Adrenal gland (tissue), 5 donors: ENCODE data around the gene IDS.

ENCODE experiments used
- POLR2A ChIP-seq, 2 donors: fragments of 450-650 bp; IDR thresholded peaks; one replicate each; pipeline ENCODE4 v1.6.1; 2017; ENCODE audit warnings: antibody characterized with exemption in 2 of 2, mild to moderate bottlenecking in 2 of 2, moderate library complexity in 1 of 2
- TF ChIP-seq, protein P1 (sequence below), 6 experiments: fragments of 450-650 bp in 4 of 6; fragments of 200-600 bp in 2 of 6; sonication (generic) in 1 of 6; IDR thresholded peaks; 1 replicate in 5 of 6; 2 replicates in 1 of 6; pipeline versions ENCODE4 v1.5.1 to v1.8.0; 2016 to 2021; ENCODE audit warnings: antibody characterized with exemption in 6 of 6, mild to moderate bottlenecking in 2 of 6, moderate library complexity in 1 of 6
- donor health status: DM: no; HTN: no; CAD: no.

DNA sequence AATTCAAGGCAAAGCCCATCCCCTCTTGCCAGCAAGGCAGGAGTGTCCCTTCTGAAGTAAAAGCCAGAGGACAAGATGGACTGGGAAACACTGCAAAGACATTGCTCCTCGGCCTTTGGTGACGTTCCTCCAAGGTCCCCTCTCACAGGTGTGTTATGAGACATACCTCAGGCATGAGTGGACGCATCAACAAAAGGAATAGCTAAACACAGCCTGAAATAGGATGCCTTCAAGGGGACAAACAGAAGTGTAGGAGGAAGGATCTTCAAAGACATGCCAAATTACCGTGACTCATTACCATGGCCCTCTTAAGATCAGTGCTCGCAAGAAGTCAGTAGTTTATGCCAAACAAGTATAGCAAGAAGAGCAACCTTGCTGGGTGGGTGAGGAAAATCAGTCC, 6.0 kb upstream of the IDS start:
- TF ChIP-seq, protein P1, sequence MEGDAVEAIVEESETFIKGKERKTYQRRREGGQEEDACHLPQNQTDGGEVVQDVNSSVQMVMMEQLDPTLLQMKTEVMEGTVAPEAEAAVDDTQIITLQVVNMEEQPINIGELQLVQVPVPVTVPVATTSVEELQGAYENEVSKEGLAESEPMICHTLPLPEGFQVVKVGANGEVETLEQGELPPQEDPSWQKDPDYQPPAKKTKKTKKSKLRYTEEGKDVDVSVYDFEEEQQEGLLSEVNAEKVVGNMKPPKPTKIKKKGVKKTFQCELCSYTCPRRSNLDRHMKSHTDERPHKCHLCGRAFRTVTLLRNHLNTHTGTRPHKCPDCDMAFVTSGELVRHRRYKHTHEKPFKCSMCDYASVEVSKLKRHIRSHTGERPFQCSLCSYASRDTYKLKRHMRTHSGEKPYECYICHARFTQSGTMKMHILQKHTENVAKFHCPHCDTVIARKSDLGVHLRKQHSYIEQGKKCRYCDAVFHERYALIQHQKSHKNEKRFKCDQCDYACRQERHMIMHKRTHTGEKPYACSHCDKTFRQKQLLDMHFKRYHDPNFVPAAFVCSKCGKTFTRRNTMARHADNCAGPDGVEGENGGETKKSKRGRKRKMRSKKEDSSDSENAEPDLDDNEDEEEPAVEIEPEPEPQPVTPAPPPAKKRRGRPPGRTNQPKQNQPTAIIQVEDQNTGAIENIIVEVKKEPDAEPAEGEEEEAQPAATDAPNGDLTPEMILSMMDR (IDR thresholded peaks at IDR 0.05) = no peak
- no peak for TF ChIP-seq POLR2A (IDR thresholded peaks at IDR 0.05)
